T47D (cell line): ENCODE data around the gene SCO2.

Experiments used
- DNase-seq, 2 experiments: peaks; one replicate each; pipeline versions ENCODE4 v3.0.0 to v3.0.0-alpha.2; 2011 to 2012; ENCODE audit warnings: low read depth in 1 of 2, low spot score in 1 of 2
- JUND ChIP-seq: IDR thresholded peaks from 2 replicates; pipeline ENCODE4 v1.6.1; 2012; ENCODE audit warnings: low read depth
- in situ Hi-C: cut with HindIII; loops from 2 replicates; pipeline ENCODE4 v1.10.0; 2016; ENCODE audit warnings: low sequenced_read_pairs, low pct_unique_long_range_greater_than_20kb

The SCO2 gene

DNA sequence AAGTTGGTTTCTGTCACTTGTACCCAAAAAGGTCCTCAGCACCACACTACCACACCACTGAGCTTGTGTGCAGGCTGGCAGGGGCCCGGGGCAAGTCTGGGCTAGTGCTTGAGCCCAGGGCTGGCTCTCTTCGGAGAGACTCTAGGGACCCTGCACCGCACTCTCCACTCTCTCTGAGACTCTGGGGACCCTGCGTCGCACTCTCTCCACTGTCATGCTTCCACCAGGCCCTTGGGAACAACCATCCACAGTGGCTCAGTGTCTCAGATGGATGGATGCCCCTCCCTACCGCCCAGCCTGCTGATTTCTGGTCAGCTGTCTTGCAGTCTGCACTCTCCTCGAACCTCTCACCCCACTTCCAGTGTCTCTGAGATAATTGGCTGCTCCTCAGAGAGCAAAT, 48.5 kb downstream of the SCO2 start:
- no peak for TF ChIP-seq JUND
- in situ Hi-C loops = no loop called here
- DNase-seq = no peak

DNA sequence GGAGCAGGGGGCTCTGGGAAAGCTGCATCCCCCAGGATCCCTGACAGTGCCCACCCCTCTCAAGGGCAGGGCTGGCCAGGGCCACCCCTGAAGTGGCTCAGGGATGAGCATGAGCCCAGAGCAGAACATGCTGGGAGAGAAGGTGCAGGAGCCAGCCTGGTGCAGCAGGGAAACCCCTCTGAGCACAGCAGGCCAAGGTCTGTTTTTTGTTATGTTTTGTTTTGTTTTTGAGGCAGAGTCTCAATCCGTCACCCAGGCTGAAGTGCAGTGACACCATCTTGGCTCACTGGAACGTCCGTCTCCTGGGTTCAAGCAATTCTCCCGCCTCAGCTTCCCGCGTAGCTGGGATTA, 49.8 kb downstream of the SCO2 start:
- DNase-seq = no peak
- in situ Hi-C loops = no loop called here
- TF ChIP-seq JUND = no peak

DNA sequence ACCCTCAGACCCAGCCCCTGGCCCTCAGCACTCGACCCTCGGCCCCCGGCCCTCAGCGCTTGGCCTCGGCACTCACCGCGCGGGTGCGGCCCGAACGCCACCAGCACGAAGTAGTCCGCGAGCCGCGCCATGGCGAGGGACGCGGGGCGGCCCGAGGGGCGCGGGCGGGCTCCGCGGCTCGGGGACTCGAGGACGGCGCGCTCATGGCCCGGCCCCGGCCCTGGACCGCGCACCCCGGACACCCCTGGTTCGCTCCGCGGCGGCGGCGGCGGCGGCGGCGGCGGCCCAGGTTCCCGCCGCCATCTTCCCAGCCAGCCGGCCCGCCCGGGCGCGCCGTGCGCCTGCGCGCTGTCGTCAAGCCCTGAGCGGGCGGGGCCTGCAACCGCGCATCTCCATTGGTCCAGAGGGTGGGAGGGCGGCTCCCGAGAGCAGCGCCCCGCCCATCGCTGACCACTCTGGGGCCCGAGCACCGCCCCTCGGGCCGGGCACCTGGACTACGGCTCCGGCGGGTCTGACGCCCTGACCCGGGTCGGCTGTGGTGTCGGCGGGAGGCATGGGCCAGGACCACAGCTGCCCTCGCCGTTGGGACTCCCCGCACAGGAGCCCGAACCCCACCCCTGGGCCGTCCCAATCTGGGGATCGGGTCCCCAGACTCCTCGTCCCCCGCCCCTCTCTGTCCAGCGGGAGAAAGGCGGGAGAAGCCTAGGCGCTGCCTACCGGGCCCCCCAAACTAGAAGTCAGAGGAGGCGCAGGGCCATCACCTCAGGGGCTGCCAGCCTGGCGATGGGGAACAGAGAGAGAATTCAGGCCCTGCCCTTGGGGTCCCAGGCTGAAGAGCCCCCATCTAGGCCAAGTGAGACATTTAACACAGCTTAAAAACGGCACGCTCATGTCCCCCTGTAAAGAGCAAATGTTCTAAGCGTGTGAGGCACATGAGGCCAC, 50.4 kb downstream of the SCO2 start, which contains the start of gene SBF1:
TSS of gene SBF1 (minus strand) at position 326 of the 942 bp plus-strand sequence. CDS start at position 131, 195 bp downstream.
- DNase-seq = peak; percentile 89 to 95
- TF ChIP-seq JUND = no peak
- in situ Hi-C loops = no loop called here

DNA sequence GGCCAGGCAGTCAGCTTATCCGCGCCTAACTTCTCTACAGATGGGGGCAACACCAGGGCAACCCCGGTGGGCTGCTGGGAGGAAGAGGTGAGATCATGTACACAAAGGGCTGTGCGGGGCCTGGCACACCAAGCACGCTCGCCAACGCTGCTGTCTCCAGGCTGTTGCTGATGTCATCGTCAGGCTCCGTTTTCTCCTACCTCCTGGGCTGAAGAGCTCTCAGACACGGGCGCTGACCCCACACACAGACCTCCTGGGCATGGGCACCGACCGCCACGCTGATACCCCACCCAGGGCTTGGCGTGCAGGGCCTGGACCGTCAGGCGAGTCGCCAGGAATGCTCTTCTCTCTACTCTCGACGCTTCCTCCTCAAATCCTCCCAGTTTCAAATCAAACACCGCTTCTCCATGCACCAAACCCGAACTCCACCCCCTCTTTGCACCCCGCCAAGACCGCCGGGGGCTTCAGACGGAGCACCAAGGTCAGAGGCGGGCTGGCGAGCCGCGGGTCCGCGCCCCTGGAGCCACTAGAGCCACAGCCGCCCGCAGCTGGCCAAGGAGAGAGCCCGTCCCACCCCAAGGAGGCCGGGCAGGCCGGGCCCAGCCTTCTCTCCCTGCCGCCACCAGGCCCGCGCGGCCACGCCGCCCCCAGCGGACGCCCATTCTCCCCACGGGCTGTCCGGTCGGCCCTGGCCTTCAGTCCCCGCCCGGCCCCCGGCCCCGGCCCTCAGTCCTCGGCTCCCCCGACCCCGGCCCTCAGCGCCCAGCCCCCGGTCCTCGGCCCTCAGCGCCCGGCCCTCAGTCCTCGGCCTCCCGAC, 51.3 kb downstream of the SCO2 start:
- no peak for TF ChIP-seq JUND
- DNase-seq = peak; percentile 34 to 69
- in situ Hi-C loops = no loop called here
